ENCODE data around the gene FAM237A.

The FAM237A gene

DNA sequence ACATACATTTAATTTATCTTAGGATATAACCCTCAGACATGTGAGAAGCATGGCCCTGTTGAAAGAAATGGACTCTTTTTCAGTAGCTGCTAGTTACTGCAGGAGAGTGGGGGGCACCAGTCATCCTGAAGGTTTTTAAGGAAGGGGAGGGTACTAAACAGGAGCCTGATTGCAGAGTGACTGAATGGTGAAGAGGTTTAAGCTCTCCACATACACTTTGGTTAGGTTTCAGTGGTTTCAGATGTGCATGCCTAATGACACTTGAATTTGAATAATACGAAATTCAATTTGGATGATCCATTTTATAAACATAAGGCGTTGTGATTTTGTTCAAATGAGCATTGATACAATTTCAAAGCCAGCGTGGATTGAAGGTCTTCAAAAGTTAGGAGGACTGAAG lies 10.9 kb upstream of the FAM237A start:
- TF ChIP-seq POLR2A (IDR thresholded peaks at IDR 0.05; ENCODE audit: extremely low read depth, insufficient read length) (no peak), MYC (IDR thresholded peaks at IDR 0.05; ENCODE audit: low read depth, low read length) (no peak), MAX (IDR thresholded peaks at IDR 0.05; ENCODE audit: low read depth, low read length) (no peak), CTCF (IDR thresholded peaks at IDR 0.05; ENCODE audit: low read depth, low read length) (no peak)
- no peak for DNase-seq (ENCODE audit: low read depth)
- no peak overlapping the region for H3K4me3 ChIP-seq (ENCODE audit: low read depth, low read length)

DNA sequence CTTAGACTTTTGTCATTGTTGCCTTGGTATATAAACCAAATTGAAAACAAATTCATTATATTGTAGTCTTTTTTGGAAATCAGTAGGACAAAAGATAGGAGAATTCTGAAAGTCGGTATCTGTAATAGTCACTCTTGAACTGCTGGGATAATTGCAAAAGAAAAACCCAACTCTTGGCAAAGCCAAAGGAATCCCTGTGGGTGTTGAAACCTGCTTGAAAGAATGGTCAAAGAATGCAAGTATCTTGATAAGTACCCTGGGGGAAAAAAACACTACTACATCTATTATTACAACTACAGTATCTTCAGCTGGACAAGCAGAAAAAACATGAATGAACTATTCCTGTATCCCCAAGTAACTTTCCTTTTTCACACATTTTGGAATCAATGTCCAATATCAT lies 7.3 kb upstream of the FAM237A start:
- no peak overlapping the region for H3K4me3 ChIP-seq (ENCODE audit: low read depth, low read length)
- no peak for TF ChIP-seq POLR2A (IDR thresholded peaks at IDR 0.05; ENCODE audit: extremely low read depth, insufficient read length)
- DNase-seq (ENCODE audit: low read depth): no peak

DNA sequence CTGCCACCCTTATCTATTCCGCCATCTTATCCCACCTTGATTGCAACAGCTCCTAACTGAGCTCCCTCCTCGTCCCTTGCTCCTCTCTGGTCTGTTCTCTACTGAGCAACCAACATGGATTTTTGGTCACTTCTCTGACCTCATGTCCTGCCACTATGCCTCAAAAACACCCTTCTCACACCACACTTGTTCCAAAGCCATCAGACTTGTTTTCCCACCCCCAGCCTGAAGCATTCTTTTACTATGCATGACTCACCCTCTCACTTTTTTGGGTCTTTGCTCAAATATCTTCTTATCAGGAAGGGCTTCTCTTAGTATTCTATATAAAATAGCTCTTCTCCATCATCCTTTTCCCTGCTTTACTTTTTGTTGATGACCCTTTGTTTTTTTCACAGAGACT lies 2.7 kb upstream of the FAM237A start:
- no peak for TF ChIP-seq POLR2A (IDR thresholded peaks at IDR 0.05; ENCODE audit: extremely low read depth, insufficient read length)
- no peak for TF ChIP-seq MAX (IDR thresholded peaks at IDR 0.05; ENCODE audit: low read depth, low read length)
- TF ChIP-seq MYC (IDR thresholded peaks at IDR 0.05; ENCODE audit: low read depth, low read length): no peak
- no peak for TF ChIP-seq CTCF (IDR thresholded peaks at IDR 0.05; ENCODE audit: low read depth, low read length)

DNA sequence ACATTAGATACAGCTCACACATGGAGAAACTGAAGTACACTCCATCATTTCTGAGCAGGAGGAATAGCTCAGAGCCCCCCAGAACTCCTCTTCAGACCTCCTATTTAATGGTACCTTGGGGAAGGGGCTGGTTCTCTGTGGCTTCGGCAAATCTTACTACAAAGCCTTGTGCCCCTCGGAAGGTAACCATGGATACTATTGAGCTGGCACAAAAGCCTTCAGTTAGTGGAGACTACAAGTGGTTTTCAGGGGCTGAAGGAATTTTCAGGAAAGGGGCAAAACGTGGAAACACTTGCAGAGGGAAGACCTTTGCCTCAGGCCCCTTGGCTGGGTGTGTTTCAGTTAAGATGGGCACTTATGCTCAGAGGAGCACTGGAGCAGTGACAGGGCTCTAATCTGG lies 1.1 kb upstream of the FAM237A start:
- no peak overlapping the region for H3K4me3 ChIP-seq (ENCODE audit: low read depth, low read length)
- no peak for DNase-seq (ENCODE audit: low read depth)

More for the DNA sequence above, 2.7 kb upstream of the FAM237A start:
- no peak for DNase-seq (ENCODE audit: low read depth)
- no peak overlapping the region for H3K4me3 ChIP-seq (ENCODE audit: low read depth, low read length)

GRCh38 chr2:206647985-206648384 lies 5.7 kb downstream of the FAM237A start:
- no peak for TF ChIP-seq POLR2A (IDR thresholded peaks at IDR 0.05; ENCODE audit: extremely low read depth, insufficient read length)
- TF ChIP-seq MYC (IDR thresholded peaks at IDR 0.05; ENCODE audit: low read depth, low read length): no peak
- no peak for TF ChIP-seq CTCF (IDR thresholded peaks at IDR 0.05; ENCODE audit: low read depth, low read length)
- no peak for TF ChIP-seq MAX (IDR thresholded peaks at IDR 0.05; ENCODE audit: low read depth, low read length)
- peak; percentile 5 for DNase-seq (ENCODE audit: low read depth)
- H3K4me3 ChIP-seq (ENCODE audit: low read depth, low read length): no peak overlapping the region

More for the DNA sequence above, 1.1 kb upstream of the FAM237A start:
- TF ChIP-seq CTCF (IDR thresholded peaks at IDR 0.05; ENCODE audit: low read depth, low read length): no peak

- no peak overlapping the region for H3K4me3 ChIP-seq (ENCODE audit: low read depth, low read length)
Measured at GRCh38 chr2:206657087-206657486, 14.8 kb downstream of the FAM237A start.

More at GRCh38 chr2:206657087-206657486, 14.8 kb downstream of the FAM237A start:
- TF ChIP-seq POLR2A (IDR thresholded peaks at IDR 0.05; ENCODE audit: extremely low read depth, insufficient read length) (no peak), CTCF (IDR thresholded peaks at IDR 0.05; ENCODE audit: low read depth, low read length) (no peak), MYC (IDR thresholded peaks at IDR 0.05; ENCODE audit: low read depth, low read length) (no peak), MAX (IDR thresholded peaks at IDR 0.05; ENCODE audit: low read depth, low read length) (no peak)
- no peak for DNase-seq (ENCODE audit: low read depth)
